Endothelial cell of umbilical vein (primary cell): ENCODE data around the gene SMCO4. TPM values are rescaled to one million over a fixed set of nuclear protein-coding genes. Genes with fewer than 3 reads are reported as not detected.
"Not testable (repeated sequence)": the region's sequence is repeated elsewhere in the genome, so short reads cannot be mapped to it uniquely, and the experiment has no call there.

Experiments
- BruUV-seq: library from RNA; stranded (reverse); fragments of 400-500 nt; replicated peaks from 2 replicates; lab custom pipeline; 2021; lab: Mats Ljungman, UMichigan
- CTCF ChIA-PET: fragments of 300-600, 350-600 bp; sonication (Branson Sonifier 250); formaldehyde crosslinking; loops from one replicate; lab custom pipeline; 2021; ENCODE audit warnings: antibody characterized with exemption, inconsistent platforms; lab: Charles Lee
- POLR2A ChIA-PET: fragments of 300-600, 350-600 bp; sonication (Branson Sonifier 250); formaldehyde crosslinking; loops from one replicate; lab custom pipeline; 2021; ENCODE audit warnings: antibody characterized with exemption, inconsistent platforms; lab: Charles Lee
- DNase-seq: peaks from one replicate; pipeline ENCODE4 v3.0.0-alpha.2; 2011; ENCODE audit warnings: low read depth, low spot score
- FAIRE-seq: peaks from 2 replicates; lab custom pipeline; 2011; peaks lifted over from hg19 to GRCh38; lab: Jason Lieb, UNC
- H2AFZ ChIP-seq: 2 replicates; pipeline ENCODE4 v1.6.0; 2012; ENCODE audit warnings: low read depth, low read length, control low read depth, inconsistent platforms
- H3K27ac ChIP-seq: 2 replicates; pipeline ENCODE4 v1.5.1; 2011; ENCODE audit warnings: low read depth, mild to moderate bottlenecking, control low read depth, low read length, moderate library complexity; ENCODE audit not compliant: insufficient read depth
- H3K27me3 ChIP-seq, 2 experiments: 2 replicates each; pipeline versions ENCODE4 v1.6.0 to v1.6.1; 2011; ENCODE audit warnings: low read length in 2 of 2, mixed read lengths in 1 of 2; ENCODE audit not compliant: control insufficient read depth in 2 of 2, insufficient read depth in 2 of 2
- H3K36me3 ChIP-seq, 2 experiments: 2 replicates in 1 of 2; 3 replicates in 1 of 2; pipeline ENCODE4 v1.5.1; 2011; ENCODE audit warnings: low read length in 2 of 2, mild to moderate bottlenecking in 1 of 2, moderate library complexity in 1 of 2; ENCODE audit not compliant: control insufficient read depth in 2 of 2, insufficient read depth in 2 of 2; ENCODE audit errors: extremely low read depth in 1 of 2
- H3K4me1 ChIP-seq: 3 replicates; pipeline ENCODE4 v1.5.1; 2011; ENCODE audit warnings: mild to moderate bottlenecking, low read length; ENCODE audit not compliant: control insufficient read depth, insufficient read depth; ENCODE audit errors: extremely low read depth
- H3K4me2 ChIP-seq: 2 replicates; pipeline ENCODE4 v1.6.1; 2011; ENCODE audit warnings: low read length, control low read depth, mixed read lengths; ENCODE audit not compliant: insufficient read depth
- H3K4me3 ChIP-seq, 3 experiments: fragments of 200-600 bp in 1 of 3; sonication (generic), shearing (Covaris generic) in 1 of 3; replicated peaks in 1 of 3; 2 replicates each; pipeline ENCODE4 v1.5.1; 2011 to 2016; ENCODE audit warnings: control low read depth in 3 of 3, low read length in 3 of 3, mild to moderate bottlenecking in 2 of 3, inconsistent platforms in 1 of 3, low read depth in 1 of 3, moderate library complexity in 1 of 3; ENCODE audit not compliant: insufficient read depth in 1 of 3
- H3K79me2 ChIP-seq: 2 replicates; pipeline ENCODE4 v1.6.0; 2012; ENCODE audit warnings: low read length, inconsistent platforms; ENCODE audit not compliant: control insufficient read depth, insufficient read depth
- H3K9ac ChIP-seq: replicated peaks from 2 replicates; pipeline ENCODE3; 2011; ENCODE audit warnings: low read length, control low read depth; ENCODE audit not compliant: insufficient read depth; ENCODE audit errors: extremely low read depth
- H3K9me1 ChIP-seq: replicated peaks from 3 replicates; pipeline ENCODE4 v1.6.0; 2011; ENCODE audit warnings: mild to moderate bottlenecking, low read length; ENCODE audit not compliant: control insufficient read depth, insufficient read depth; ENCODE audit errors: extremely low read depth
- H3K9me3 ChIP-seq: replicated peaks from 2 replicates; pipeline ENCODE4 v1.5.1; 2012; ENCODE audit warnings: low read length, inconsistent platforms; ENCODE audit not compliant: control insufficient read depth, insufficient read depth
- H4K20me1 ChIP-seq: replicated peaks from 2 replicates; pipeline ENCODE3; 2011; ENCODE audit warnings: mild to moderate bottlenecking, low read length; ENCODE audit not compliant: control insufficient read depth, insufficient read depth; ENCODE audit errors: extremely low read depth
- CTCF ChIP-seq, 2 donors: IDR thresholded peaks; 1 replicate in 1 of 2; 2 replicates in 1 of 2; pipeline ENCODE4 v1.5.1; 2011; ENCODE audit warnings: low read length in 2 of 2, mild to moderate bottlenecking in 2 of 2, moderate library complexity in 2 of 2, control low read depth in 1 of 2, inconsistent platforms in 1 of 2, low read depth in 1 of 2; ENCODE audit not compliant: insufficient read depth in 1 of 2; ENCODE audit errors: extremely low read depth in 1 of 2
- EZH2 ChIP-seq: IDR thresholded peaks from 2 replicates; pipeline ENCODE4 v1.6.1; 2012; ENCODE audit warnings: borderline replicate concordance, low read depth, mild to moderate bottlenecking, moderate library complexity, low read length, inconsistent platforms; ENCODE audit not compliant: severe bottlenecking
- FOS ChIP-seq: IDR thresholded peaks from 2 replicates; pipeline ENCODE4 v1.6.1; 2011; ENCODE audit warnings: mild to moderate bottlenecking, low read length, moderate library complexity, borderline replicate concordance; ENCODE audit not compliant: insufficient read depth
- GATA2 ChIP-seq: IDR thresholded peaks from 2 replicates; pipeline ENCODE4 v1.7.0; 2011; ENCODE audit warnings: low read depth, mild to moderate bottlenecking, moderate library complexity, mixed read lengths, low read length; ENCODE audit not compliant: insufficient read length, insufficient read depth
- JUN ChIP-seq: IDR thresholded peaks from 2 replicates; pipeline ENCODE4 v1.6.1; 2011; ENCODE audit warnings: borderline replicate concordance, low read depth; ENCODE audit not compliant: insufficient read length, insufficient read depth
- MAX ChIP-seq: IDR thresholded peaks from 2 replicates; pipeline ENCODE4 v1.6.1; 2011; ENCODE audit not compliant: insufficient read depth, insufficient read length
- MYC ChIP-seq: IDR thresholded peaks from one replicate; pipeline ENCODE4 v1.6.1; 2011; ENCODE audit warnings: mild to moderate bottlenecking, low read depth, low read length
- POLR2A ChIP-seq: IDR thresholded peaks from 2 replicates; pipeline ENCODE4 v1.6.1; 2012; ENCODE audit warnings: low read depth, mild to moderate bottlenecking, control low read depth, low read length
- POLR2AphosphoS5 ChIP-seq: IDR thresholded peaks from 2 replicates; pipeline ENCODE4 v1.6.1; 2012; ENCODE audit warnings: low read depth, mild to moderate bottlenecking, control low read depth, low read length, moderate library complexity; ENCODE audit not compliant: insufficient read depth
- dilution Hi-C: fragments of 300-500 bp; cut with MboI; formaldehyde crosslinking; loops from one replicate; pipeline ENCODE4 v1.15.0; 2019; ENCODE audit warnings: low sequenced_read_pairs; ENCODE audit not compliant: extremely low pct_ligation_motif_present
- intact Hi-C: fragments of 100-400 bp; cut with micrococcal nuclease; formaldehyde crosslinking; loops from one replicate; pipeline ENCODE4 v1.10.0; 2022
- polyA plus RNA-seq, 4 experiments: library from polyadenylated mRNA; depleted of rRNA in 3 of 4; stranded (reverse) in 3 of 4; unstranded in 1 of 4; fragments of >200 nt; gene quantifications; 2 replicates each; pipeline versions ENCODE4 v1.2.1 to v1.2.3, GENCODE V29; 2011 to 2012; ENCODE audit warnings: missing spikeins in 1 of 4
- total RNA-seq: library from RNA; stranded (reverse); gene quantifications from 2 replicates; pipeline ENCODE4 v1.2.3, GENCODE V29; 2021

The SMCO4 gene
- total and polyA plus RNA-seq, 2 donors (not counting 3 experiments of a cell fraction or from before 2014, with no cell fraction given): 14.0 to 21.3 TPM

GRCh38 chr11:93579187-93579751, 36.1 kb upstream of the SMCO4 start:
- DNase-seq: no peak
- POLR2A ChIA-PET: no interaction called here

GRCh38 chr11:93577286-93577685, 34.1 kb upstream of the SMCO4 start:
- TF ChIP-seq MYC (no peak), FOS (no peak), POLR2AphosphoS5 (no peak), GATA2 (no peak), JUN (no peak), CTCF (IDR thresholded peaks at IDR 0.05; ENCODE audit: extremely low read depth in 1 of 2, insufficient read depth in 1 of 2, low read depth in 1 of 2, low read length in 2 of 2) (no peak), MAX (no peak), EZH2 (no peak), POLR2A (no peak)
- no peaks in the 10 kb centered on the region for H3K9me1 ChIP-seq
- no peaks in the 10 kb centered on the region for H4K20me1 ChIP-seq
- H3K27me3 ChIP-seq: no peaks in the 10 kb centered on the region
- no peak overlapping the region for H3K4me3 ChIP-seq
- H3K9ac ChIP-seq: no peak overlapping the region
- H2AFZ ChIP-seq: no peak overlapping the region
- H3K4me2 ChIP-seq: no peak overlapping the region
- ChIA-PET CTCF (no interaction called here), POLR2A (no interaction called here)
- no peaks in the 10 kb centered on the region for H3K9me3 ChIP-seq
- BruUV-seq: no TSS peak
- DNase-seq (no peak), FAIRE-seq (no peak)
- dilution Hi-C loops: no loop called here
- intact Hi-C loops: no loop called here
- H3K27ac ChIP-seq: no peak overlapping the region
- H3K79me2 ChIP-seq: no peaks in the 10 kb centered on the region
- H3K36me3 ChIP-seq: no peaks in the 10 kb centered on the region
- H3K4me1 ChIP-seq: no peaks in the 10 kb centered on the region

More at GRCh38 chr11:93579187-93579751, 36.1 kb upstream of the SMCO4 start:
- no peak for FAIRE-seq
- no peak for TF ChIP-seq MAX
- no peaks in the 10 kb centered on the region for H3K4me1 ChIP-seq
- H3K9me1 ChIP-seq: no peaks in the 10 kb centered on the region
- dilution Hi-C loops: no loop called here
- H3K9ac ChIP-seq: no peak overlapping the region
- H2AFZ ChIP-seq: no peak overlapping the region
- no peaks in the 10 kb centered on the region for H3K79me2 ChIP-seq
- no peaks in the 10 kb centered on the region for H3K27me3 ChIP-seq
- no peaks in the 10 kb centered on the region for H3K9me3 ChIP-seq
- no peaks in the 10 kb centered on the region for H4K20me1 ChIP-seq
- CTCF ChIA-PET: interaction anchor here (1.0 kb wide), 1 partner anchor 9 kb away, joined by 3 read pairs; no protein-coding TSS in a partner anchor
- H3K36me3 ChIP-seq: no peaks in the 10 kb centered on the region
- H3K4me3 ChIP-seq: no peak overlapping the region
- no peak overlapping the region for H3K27ac ChIP-seq
- no peak overlapping the region for H3K4me2 ChIP-seq
- no TSS peak for BruUV-seq
- intact Hi-C loops: no loop called here

- H3K27ac ChIP-seq, H3K9ac ChIP-seq, H3K4me2 ChIP-seq, POLR2A ChIA-PET, H3K9me1 ChIP-seq, intact Hi-C loops, H3K4me1 ChIP-seq, H3K79me2 ChIP-seq, BruUV-seq, H3K27me3 ChIP-seq, CTCF ChIA-PET, H2AFZ ChIP-seq, H3K36me3 ChIP-seq, H3K4me3 ChIP-seq, dilution Hi-C loops, H4K20me1 ChIP-seq, H3K9me3 ChIP-seq, DNase-seq, FAIRE-seq: not testable (repeated sequence)
Measured at GRCh38 chr11:93576870-93577269, 33.7 kb upstream of the SMCO4 start.
